ENCODE results near the gene LMF1. TPM values are rescaled to one million over a fixed set of nuclear protein-coding genes. Genes with fewer than 3 reads are reported as not detected.

Gene LMF1
- total and polyA plus RNA-seq, 2 of the 4 experiments (the other 2 are of a cell fraction), result 7.7 to 13.1 TPM

DNA sequence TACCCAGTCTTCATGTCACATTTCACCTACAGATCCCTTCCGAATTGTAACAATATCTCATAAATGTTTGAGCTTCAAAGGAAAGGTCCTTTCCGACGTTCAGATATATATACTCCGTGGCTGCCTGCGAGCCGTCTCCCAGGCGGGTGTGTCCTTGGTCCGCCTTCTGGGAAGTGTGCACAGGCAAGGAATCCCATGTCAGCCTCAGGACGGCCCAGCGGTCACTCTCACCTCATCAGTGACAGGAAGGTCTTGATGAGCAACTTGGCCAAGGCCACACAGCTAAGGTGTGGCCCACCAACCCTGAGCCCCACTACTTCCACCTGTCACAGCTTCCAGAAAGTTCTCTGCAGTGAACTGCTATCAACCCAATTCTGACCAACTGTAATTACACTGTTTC is 4.3 kb downstream of the LMF1 start:
- intact Hi-C loops (cut with micrococcal nuclease), result no loop called here
- H3K18ac ChIP-seq (ENCODE audit: low read depth, low read length), result no peak overlapping the region
- dilution Hi-C loops (cut with HindIII; ENCODE audit: low sequenced_read_pairs, unreplicated experiment), result no loop called here

More for the DNA sequence above, 4.3 kb downstream of the LMF1 start:
- ChIA-PET CTCF (no interaction called here), POLR2A (ENCODE audit: unreplicated experiment) (no interaction called here)
- no peak overlapping the region for H3K4me3 ChIP-seq (ENCODE audit: insufficient read depth, low read depth, low read length)
- H3K4me2 ChIP-seq (ENCODE audit: low read depth, low read length), result no peak overlapping the region
- H3K9me3 ChIP-seq (ENCODE audit: control insufficient read depth, insufficient read depth, low read length), result peaks cover 11% of the 10 kb centered on the region; the same call in 1 of the 2 replicates
- no peak overlapping the region for H3K23ac ChIP-seq (ENCODE audit: low read depth, low read length)
- H3K27me3 ChIP-seq (ENCODE audit: control insufficient read depth, insufficient read depth, low read length), result peaks cover 3% of the 10 kb centered on the region; the same call in 1 of the 2 replicates
- H3K4me1 ChIP-seq (ENCODE audit: control insufficient read depth, insufficient read depth, low read length), result peaks cover 8% of the 10 kb centered on the region
- peaks cover 7% of the 10 kb centered on the region for H3K9me1 ChIP-seq (ENCODE audit: insufficient read depth, low read length)
- DNase-seq (no peak), ATAC-seq (ENCODE audit: low read depth) (no peak)
- no peak overlapping the region for H2BK5ac ChIP-seq (ENCODE audit: low read depth, low read length, poor library complexity, severe bottlenecking)
- H3K79me1 ChIP-seq (ENCODE audit: low read depth in 1 of 2, low read length in 2 of 2), result peaks cover 14 to 15% of the 10 kb centered on the region in 2 experiments
- no peak overlapping the region for H2BK15ac ChIP-seq (ENCODE audit: low read depth, low read length)
- H4K91ac ChIP-seq (ENCODE audit: insufficient read depth, low read depth, low read length), result no peak overlapping the region
- H4K5ac ChIP-seq (ENCODE audit: low read depth, low read length), result no peak overlapping the region
- no peak overlapping the region for H2AFZ ChIP-seq (replicated peaks; ENCODE audit: low read length, poor library complexity)
- no peak overlapping the region for H3K27ac ChIP-seq (ENCODE audit: insufficient read depth, low read length)
- H2BK20ac ChIP-seq (ENCODE audit: low read depth, low read length), result no peak overlapping the region
- no peak overlapping the region for H3K14ac ChIP-seq (replicated peaks; ENCODE audit: low read depth, low read length)
- no peak overlapping the region for H2AK9ac ChIP-seq (replicated peaks; ENCODE audit: low read depth, low read length, poor library complexity)
- no peak overlapping the region for H3K4ac ChIP-seq (ENCODE audit: low read depth, low read length)
- WGBS, 2 experiments (ENCODE audit: extremely low coverage in 2 of 2, insufficient read length in 1 of 2), result 97% methylated on average over 10 of the region's 10 CpGs; no CpG with 5 or more reads in 1 of the 2 experiments
- TF ChIP-seq MAFK (IDR thresholded peaks at IDR 0.05; ENCODE audit: low read depth, low read length), result no peak
- TF ChIP-seq MAZ (IDR thresholded peaks at IDR 0.05; ENCODE audit: borderline replicate concordance, low read depth, low read length), result no peak
- TF ChIP-seq CEBPB (IDR thresholded peaks at IDR 0.05; ENCODE audit: low read depth, low read length), result no peak
- TF ChIP-seq SMC3 (IDR thresholded peaks at IDR 0.05; ENCODE audit: low read depth, low read length), result no peak
- TF ChIP-seq, protein P1, sequence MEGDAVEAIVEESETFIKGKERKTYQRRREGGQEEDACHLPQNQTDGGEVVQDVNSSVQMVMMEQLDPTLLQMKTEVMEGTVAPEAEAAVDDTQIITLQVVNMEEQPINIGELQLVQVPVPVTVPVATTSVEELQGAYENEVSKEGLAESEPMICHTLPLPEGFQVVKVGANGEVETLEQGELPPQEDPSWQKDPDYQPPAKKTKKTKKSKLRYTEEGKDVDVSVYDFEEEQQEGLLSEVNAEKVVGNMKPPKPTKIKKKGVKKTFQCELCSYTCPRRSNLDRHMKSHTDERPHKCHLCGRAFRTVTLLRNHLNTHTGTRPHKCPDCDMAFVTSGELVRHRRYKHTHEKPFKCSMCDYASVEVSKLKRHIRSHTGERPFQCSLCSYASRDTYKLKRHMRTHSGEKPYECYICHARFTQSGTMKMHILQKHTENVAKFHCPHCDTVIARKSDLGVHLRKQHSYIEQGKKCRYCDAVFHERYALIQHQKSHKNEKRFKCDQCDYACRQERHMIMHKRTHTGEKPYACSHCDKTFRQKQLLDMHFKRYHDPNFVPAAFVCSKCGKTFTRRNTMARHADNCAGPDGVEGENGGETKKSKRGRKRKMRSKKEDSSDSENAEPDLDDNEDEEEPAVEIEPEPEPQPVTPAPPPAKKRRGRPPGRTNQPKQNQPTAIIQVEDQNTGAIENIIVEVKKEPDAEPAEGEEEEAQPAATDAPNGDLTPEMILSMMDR (conservative IDR thresholded peaks at IDR 0.05; ENCODE audit: low read depth, low read length), result no peak
- no peak for TF ChIP-seq NFE2L2 (IDR thresholded peaks at IDR 0.05; ENCODE audit: low read depth, low read length)
- no peak for TF ChIP-seq POLR2A (IDR thresholded peaks at IDR 0.05; ENCODE audit: low read depth, low read length)
- no peak for TF ChIP-seq BHLHE40 (IDR thresholded peaks at IDR 0.05; ENCODE audit: low read depth, low read length)
- TF ChIP-seq MXI1 (IDR thresholded peaks at IDR 0.05; ENCODE audit: borderline replicate concordance, low read depth, low read length), result no peak
- TF ChIP-seq RAD21 (IDR thresholded peaks at IDR 0.05; ENCODE audit: low read length), result no peak
- no peak for TF ChIP-seq FOS (IDR thresholded peaks at IDR 0.05; ENCODE audit: low read depth, low read length)
- TF ChIP-seq CHD1 (IDR thresholded peaks at IDR 0.05; ENCODE audit: low read depth, low read length), result no peak
- TF ChIP-seq, protein P2, sequence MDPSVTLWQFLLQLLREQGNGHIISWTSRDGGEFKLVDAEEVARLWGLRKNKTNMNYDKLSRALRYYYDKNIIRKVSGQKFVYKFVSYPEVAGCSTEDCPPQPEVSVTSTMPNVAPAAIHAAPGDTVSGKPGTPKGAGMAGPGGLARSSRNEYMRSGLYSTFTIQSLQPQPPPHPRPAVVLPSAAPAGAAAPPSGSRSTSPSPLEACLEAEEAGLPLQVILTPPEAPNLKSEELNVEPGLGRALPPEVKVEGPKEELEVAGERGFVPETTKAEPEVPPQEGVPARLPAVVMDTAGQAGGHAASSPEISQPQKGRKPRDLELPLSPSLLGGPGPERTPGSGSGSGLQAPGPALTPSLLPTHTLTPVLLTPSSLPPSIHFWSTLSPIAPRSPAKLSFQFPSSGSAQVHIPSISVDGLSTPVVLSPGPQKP (IDR thresholded peaks at IDR 0.05; ENCODE audit: borderline replicate concordance, low read depth, low read length), result no peak
- TF ChIP-seq, protein P3, sequence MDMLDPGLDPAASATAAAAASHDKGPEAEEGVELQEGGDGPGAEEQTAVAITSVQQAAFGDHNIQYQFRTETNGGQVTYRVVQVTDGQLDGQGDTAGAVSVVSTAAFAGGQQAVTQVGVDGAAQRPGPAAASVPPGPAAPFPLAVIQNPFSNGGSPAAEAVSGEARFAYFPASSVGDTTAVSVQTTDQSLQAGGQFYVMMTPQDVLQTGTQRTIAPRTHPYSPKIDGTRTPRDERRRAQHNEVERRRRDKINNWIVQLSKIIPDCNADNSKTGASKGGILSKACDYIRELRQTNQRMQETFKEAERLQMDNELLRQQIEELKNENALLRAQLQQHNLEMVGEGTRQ (IDR thresholded peaks at IDR 0.05; ENCODE audit: low read depth, low read length), result no peak
- no peak for TF ChIP-seq RCOR1 (IDR thresholded peaks at IDR 0.05; ENCODE audit: insufficient replicate concordance, low read length)
- no peak for TF ChIP-seq RFX5 (IDR thresholded peaks at IDR 0.05; ENCODE audit: low read depth, low read length)
- H4K20me1 ChIP-seq (ENCODE audit: insufficient read depth, low read length), result 0 out of 2 replicates have a peak, but pooled peaks cover 7% of the 10 kb centered on the region
- no peak overlapping the region for H3K56ac ChIP-seq (ENCODE audit: extremely low read depth, insufficient read depth, low read length)
- in situ Hi-C loops (cut with MboI; ENCODE audit: low sequenced_read_pairs), result no loop called here
- H2AK5ac ChIP-seq (ENCODE audit: low read depth, low read length), result no peak overlapping the region
- H3K36me3 ChIP-seq (ENCODE audit: control insufficient read depth, insufficient read depth, low read length), result peaks cover 12% of the 10 kb centered on the region
- H4K8ac ChIP-seq (ENCODE audit: low read depth in 2 of 2, low read length in 2 of 2), result no peak overlapping the region
- no TSS peak for BruUV-seq (replicated peaks)
- H3K9ac ChIP-seq (ENCODE audit: low read depth, low read length), result no peak overlapping the region
- no peak overlapping the region for H2BK120ac ChIP-seq (ENCODE audit: low read depth, low read length)
